WERI-Rb-1 (cell line): Measurements from ENCODE around the gene GRIN2A.

ENCODE experiments used
- DNase-seq: peaks from one replicate; pipeline ENCODE4 v3.0.0-alpha.2; 2020
- H3K27ac ChIP-seq: fragments of 250-450 bp; sonication (Bioruptor Pico); 2 replicates; pipeline ENCODE4 v1.5.1; 2020; ENCODE audit warnings: mild to moderate bottlenecking, moderate library complexity
- H3K27me3 ChIP-seq: fragments of 250-450 bp; sonication (Bioruptor Pico); 2 replicates; pipeline ENCODE4 v1.5.1; 2021; ENCODE audit warnings: mild to moderate bottlenecking, low read depth, moderate library complexity; ENCODE audit not compliant: insufficient read depth, severe bottlenecking
- H3K36me3 ChIP-seq: fragments of 250-450 bp; sonication (Bioruptor Pico); 2 replicates; pipeline ENCODE4 v1.5.1; 2020; ENCODE audit warnings: mild to moderate bottlenecking, moderate library complexity
- H3K4me3 ChIP-seq: 2 replicates; pipeline ENCODE4 v1.5.1; 2011; ENCODE audit warnings: low read depth, mild to moderate bottlenecking, control low read depth, low read length
- H3K9me3 ChIP-seq: fragments of 250-450 bp; sonication (Bioruptor Pico); 2 replicates; pipeline ENCODE4 v1.5.1; 2021; ENCODE audit warnings: mild to moderate bottlenecking, moderate library complexity; ENCODE audit not compliant: severe bottlenecking
- TF ChIP-seq, protein P1 (sequence below): IDR thresholded peaks from 2 replicates; pipeline ENCODE4 v1.5.1; 2011; ENCODE audit warnings: low read depth, mild to moderate bottlenecking, control low read depth, inconsistent platforms, low read length

The GRIN2A gene

DNA sequence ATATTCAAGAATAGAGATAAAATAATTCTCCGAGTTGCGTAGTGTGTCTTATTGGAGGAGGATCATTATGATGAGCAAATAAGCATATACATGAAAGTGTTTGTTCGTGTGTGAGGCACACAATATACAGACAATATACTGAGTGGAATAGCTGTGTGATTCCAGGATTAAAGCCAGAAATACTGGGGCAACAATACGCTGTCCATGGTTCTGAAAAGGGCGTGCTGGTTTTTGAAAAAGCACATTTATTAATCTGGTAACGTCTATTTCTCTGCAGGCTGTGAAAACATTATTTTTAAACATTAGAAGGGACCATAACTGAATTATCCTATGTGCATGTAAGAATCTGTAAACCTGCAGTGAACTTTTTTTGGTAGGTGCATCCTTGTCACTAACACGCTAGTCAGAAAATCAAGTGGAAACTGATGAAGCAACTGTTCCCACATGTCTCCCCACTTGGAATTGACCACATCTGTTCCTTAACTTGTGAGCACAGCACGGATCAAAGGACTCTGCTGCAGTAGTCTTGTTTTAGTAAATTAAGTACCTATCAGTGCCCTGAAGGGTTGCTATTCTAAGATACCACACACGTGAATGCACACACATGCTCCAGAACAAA, 346.0 kb downstream of the GRIN2A start:
- no peak for DNase-seq
- H3K4me3 ChIP-seq = no peak overlapping the region
- no peak overlapping the region for H3K27ac ChIP-seq
- TF ChIP-seq, protein P1, sequence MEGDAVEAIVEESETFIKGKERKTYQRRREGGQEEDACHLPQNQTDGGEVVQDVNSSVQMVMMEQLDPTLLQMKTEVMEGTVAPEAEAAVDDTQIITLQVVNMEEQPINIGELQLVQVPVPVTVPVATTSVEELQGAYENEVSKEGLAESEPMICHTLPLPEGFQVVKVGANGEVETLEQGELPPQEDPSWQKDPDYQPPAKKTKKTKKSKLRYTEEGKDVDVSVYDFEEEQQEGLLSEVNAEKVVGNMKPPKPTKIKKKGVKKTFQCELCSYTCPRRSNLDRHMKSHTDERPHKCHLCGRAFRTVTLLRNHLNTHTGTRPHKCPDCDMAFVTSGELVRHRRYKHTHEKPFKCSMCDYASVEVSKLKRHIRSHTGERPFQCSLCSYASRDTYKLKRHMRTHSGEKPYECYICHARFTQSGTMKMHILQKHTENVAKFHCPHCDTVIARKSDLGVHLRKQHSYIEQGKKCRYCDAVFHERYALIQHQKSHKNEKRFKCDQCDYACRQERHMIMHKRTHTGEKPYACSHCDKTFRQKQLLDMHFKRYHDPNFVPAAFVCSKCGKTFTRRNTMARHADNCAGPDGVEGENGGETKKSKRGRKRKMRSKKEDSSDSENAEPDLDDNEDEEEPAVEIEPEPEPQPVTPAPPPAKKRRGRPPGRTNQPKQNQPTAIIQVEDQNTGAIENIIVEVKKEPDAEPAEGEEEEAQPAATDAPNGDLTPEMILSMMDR = no peak
- H3K27me3 ChIP-seq = no peaks in the 10 kb centered on the region
- no peaks in the 10 kb centered on the region for H3K9me3 ChIP-seq
- H3K36me3 ChIP-seq = no peaks in the 10 kb centered on the region

DNA sequence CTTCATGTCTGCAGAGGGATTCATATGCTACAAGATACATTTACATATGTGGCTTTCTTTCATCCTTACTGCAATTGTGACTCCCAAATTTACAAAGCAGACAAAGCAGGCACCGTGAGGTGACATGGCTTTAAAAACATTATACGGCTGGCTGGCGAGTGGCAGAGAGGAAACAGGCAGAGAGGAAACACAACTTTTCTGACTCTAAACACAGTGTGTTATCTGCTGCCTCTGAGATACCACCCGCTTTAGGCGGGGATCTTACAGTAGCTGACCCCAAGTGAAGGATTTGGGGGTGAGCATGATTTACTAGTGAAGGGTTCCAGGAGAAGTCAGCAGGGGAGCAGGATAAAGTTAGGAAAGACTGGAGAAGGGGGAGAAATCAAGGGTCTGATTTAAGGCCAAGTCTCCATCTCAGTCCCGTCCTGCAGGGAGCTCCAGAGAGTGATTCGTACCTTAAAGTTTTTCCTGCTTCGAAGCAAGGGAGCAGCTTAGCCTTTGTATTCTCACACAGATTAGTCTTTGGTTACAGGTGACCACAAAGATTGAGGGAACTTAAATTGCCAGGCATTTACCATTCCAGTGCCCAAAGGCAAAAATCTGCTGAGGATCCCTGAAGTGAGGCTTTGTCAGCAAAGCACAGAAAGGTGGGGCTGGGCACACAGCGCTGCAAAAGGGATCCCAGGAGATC, 355.0 kb downstream of the GRIN2A start:
- DNase-seq = no peak
- Histone ChIP-seq H3K4me3 (no peak overlapping the region), H3K9me3 (no peaks in the 10 kb centered on the region), H3K27ac (no peak overlapping the region), H3K27me3 (no peaks in the 10 kb centered on the region), H3K36me3 (no peaks in the 10 kb centered on the region)
- TF ChIP-seq, protein P1 = no peak

DNA sequence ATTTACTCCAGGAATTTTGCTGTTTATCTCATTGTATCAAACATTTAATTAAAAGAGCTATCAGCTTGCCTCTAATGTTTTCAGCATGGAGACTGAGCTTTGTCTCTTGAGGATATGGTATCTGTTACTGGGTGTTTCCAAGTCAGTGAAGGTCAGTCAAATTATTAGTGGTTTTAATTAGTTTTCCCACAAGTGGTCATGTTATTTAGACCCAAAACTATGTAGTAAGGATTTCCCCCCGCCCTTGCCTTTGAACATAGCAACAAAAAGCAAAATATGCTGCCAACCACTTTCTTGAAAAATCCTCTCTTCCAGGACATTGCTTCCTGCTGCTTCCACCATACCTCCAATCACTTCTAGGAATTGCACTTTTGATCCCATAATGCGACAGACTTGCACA, 355.6 kb downstream of the GRIN2A start:
- TF ChIP-seq, protein P1 = no peak
- H3K4me3 ChIP-seq = no peak overlapping the region
- H3K9me3 ChIP-seq = no peaks in the 10 kb centered on the region
- H3K27me3 ChIP-seq = no peaks in the 10 kb centered on the region
- no peak for DNase-seq
- no peak overlapping the region for H3K27ac ChIP-seq
- no peaks in the 10 kb centered on the region for H3K36me3 ChIP-seq

DNA sequence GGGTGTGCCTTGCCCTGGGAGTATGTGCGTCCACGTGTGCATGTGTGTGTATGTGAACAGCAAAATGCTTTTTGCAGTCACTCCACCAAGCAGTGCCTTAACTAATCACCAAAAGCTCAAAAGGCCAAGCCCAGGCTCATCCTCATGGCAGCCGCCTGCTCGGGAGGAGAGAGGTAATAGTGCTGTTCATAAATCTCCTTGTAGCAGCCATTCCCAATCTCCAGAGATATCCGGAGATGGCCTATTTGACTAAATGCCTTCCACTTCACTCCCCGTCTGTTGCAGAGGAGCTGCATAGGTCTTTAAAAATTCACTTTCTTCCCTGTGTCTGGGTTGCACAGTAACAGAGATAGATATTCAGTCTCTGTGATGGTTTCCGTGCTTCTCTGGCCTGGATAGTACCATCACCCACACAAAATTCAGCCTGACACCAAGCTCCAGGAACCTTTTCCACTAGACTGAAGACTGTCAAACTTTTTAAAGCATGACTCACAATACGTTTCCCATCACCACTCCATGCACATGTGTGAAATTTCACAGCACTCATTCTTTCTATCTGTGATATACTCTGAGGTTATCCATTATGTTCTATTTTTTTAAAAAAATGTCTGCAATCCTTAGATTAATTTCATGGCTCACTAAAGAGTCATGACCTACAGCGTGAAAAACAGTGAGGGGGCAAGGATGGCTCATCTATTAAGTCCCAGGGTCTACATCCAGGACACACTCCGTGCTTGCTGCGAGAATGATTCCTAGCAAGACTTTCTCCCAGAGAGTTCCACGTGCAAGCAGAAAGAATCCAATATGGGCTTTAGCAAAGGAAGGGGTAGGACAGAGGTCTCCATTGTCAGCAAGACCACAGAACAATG, 357.8 kb downstream of the GRIN2A start:
- no peak for DNase-seq
- Histone ChIP-seq H3K27ac (no peak overlapping the region), H3K9me3 (no peaks in the 10 kb centered on the region), H3K4me3 (no peak overlapping the region), H3K27me3 (no peaks in the 10 kb centered on the region), H3K36me3 (no peaks in the 10 kb centered on the region)
- TF ChIP-seq, protein P1 = no peak

DNA sequence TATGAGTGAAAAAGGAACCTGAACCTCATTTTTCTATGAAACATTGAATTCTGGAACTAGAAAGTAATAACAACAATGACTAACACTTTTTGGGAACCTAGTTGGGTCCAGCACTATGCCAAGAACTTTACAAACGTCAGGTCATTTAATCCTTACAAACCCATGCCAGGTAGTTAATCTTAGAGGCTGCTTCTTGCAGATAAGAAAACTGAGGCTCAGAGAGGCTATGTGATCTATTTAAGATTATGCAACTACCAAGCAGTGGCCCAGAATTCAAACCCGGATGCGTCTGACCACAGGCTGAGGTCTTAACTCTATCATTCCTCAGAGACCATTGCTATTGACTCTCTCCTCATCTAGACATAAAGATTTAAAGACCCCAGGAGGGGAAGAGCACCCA, 358.7 kb downstream of the GRIN2A start:
- Histone ChIP-seq H3K27me3 (no peaks in the 10 kb centered on the region), H3K27ac (no peak overlapping the region), H3K4me3 (no peak overlapping the region), H3K9me3 (no peaks in the 10 kb centered on the region), H3K36me3 (no peaks in the 10 kb centered on the region)
- TF ChIP-seq, protein P1 = no peak
- no peak for DNase-seq
